SK-N-SH (cell line): ENCODE data around the gene PHAX. TPM values are rescaled to one million over a fixed set of nuclear protein-coding genes. Genes with fewer than 3 reads are reported as not detected.

Experiments
- CTCF ChIA-PET: fragments of 300-600, 350-600 bp; formaldehyde crosslinking; extraction: SDS; loops from one replicate; lab custom pipeline; 2021; lab: Yijun Ruan, JAX
- POLR2A ChIA-PET: fragments of 350-600 bp; sonication (Branson Sonifier 250); formaldehyde crosslinking; extraction: SDS; loops from one replicate; lab custom pipeline; 2020; ENCODE audit warnings: antibody characterized with exemption, inconsistent platforms; lab: Yijun Ruan, JAX
- DNase-seq: peaks from one replicate; pipeline ENCODE4 v3.0.0; 2012
- H2AFZ ChIP-seq: fragments of 200-600 bp; sonication (generic); 2 replicates; pipeline ENCODE4 v1.8.1; 2016; ENCODE audit warnings: antibody characterized with exemption, mild to moderate bottlenecking, low read depth
- H3F3A ChIP-seq: fragments of 200-600 bp; sonication (generic); replicated peaks from 2 replicates; pipeline ENCODE3; 2016; ENCODE audit warnings: antibody characterized with exemption, mild to moderate bottlenecking; ENCODE audit not compliant: insufficient read depth
- H3K27ac ChIP-seq, 2 experiments: fragments of 200-500 bp in 1 of 2; fragments of 200-600 bp in 1 of 2; sonication (Bioruptor generic) in 1 of 2; sonication (generic), shearing (Covaris generic) in 1 of 2; 2 replicates each; pipeline versions ENCODE4 v1.5.1 to v1.6.1; 2014 to 2016; ENCODE audit warnings: low read depth in 2 of 2, inconsistent platforms in 1 of 2, low read length in 1 of 2, mild to moderate bottlenecking in 1 of 2, mixed read lengths in 1 of 2
- H3K27me3 ChIP-seq: fragments of 200-600 bp; sonication (generic), shearing (Covaris generic); 2 replicates; pipeline ENCODE4 v1.6.1; 2016; ENCODE audit warnings: mixed run types; ENCODE audit not compliant: insufficient read depth
- H3K36me3 ChIP-seq, 2 experiments: fragments of 200-500 bp in 1 of 2; fragments of 200-600 bp in 1 of 2; sonication (Bioruptor generic) in 1 of 2; sonication (generic) in 1 of 2; replicated peaks in 1 of 2; 2 replicates each; pipeline versions ENCODE3 to v1.5.1; 2014 to 2016; ENCODE audit warnings: low read length in 1 of 2, mild to moderate bottlenecking in 1 of 2; ENCODE audit not compliant: insufficient read depth in 2 of 2, control insufficient read depth in 1 of 2
- H3K4me1 ChIP-seq, 2 experiments: fragments of 200-500 bp in 1 of 2; fragments of 200-600 bp in 1 of 2; sonication (Bioruptor generic) in 1 of 2; sonication (generic), shearing (Covaris generic) in 1 of 2; 2 replicates each; pipeline versions ENCODE4 v1.5.1 to v1.6.1; 2014 to 2016; ENCODE audit warnings: low read depth in 1 of 2, low read length in 1 of 2, mixed run types in 1 of 2; ENCODE audit not compliant: insufficient read depth in 2 of 2, control insufficient read depth in 1 of 2
- H3K4me2 ChIP-seq: fragments of 200-600 bp; sonication (generic), shearing (Covaris generic); 2 replicates; pipeline ENCODE4 v1.6.1; 2017; ENCODE audit warnings: mixed run types
- H3K4me3 ChIP-seq, 2 experiments: fragments of 200-500 bp in 1 of 2; fragments of 200-600 bp in 1 of 2; sonication (Bioruptor generic) in 1 of 2; sonication (generic), shearing (Covaris generic) in 1 of 2; 2 replicates each; pipeline versions ENCODE4 v1.5.1 to v1.8.1; 2014 to 2016; ENCODE audit warnings: low read depth in 2 of 2, inconsistent platforms in 1 of 2, low read length in 1 of 2, mild to moderate bottlenecking in 1 of 2, mixed read lengths in 1 of 2, moderate library complexity in 1 of 2
- H3K79me2 ChIP-seq: fragments of 200-600 bp; sonication (generic); 2 replicates; pipeline ENCODE4 v1.8.1; 2017; ENCODE audit warnings: mild to moderate bottlenecking; ENCODE audit not compliant: insufficient read depth
- H3K9ac ChIP-seq: fragments of 200-600 bp; sonication (generic); 2 replicates; pipeline ENCODE4 v1.6.1; 2017; ENCODE audit warnings: mixed run types
- H3K9me2 ChIP-seq: fragments of 200-600 bp; sonication (generic); 2 replicates; pipeline ENCODE4 v1.6.1; 2017; ENCODE audit warnings: mixed run types
- H3K9me3 ChIP-seq: fragments of 200-600 bp; sonication (generic); 2 replicates; pipeline ENCODE4 v1.6.1; 2017; ENCODE audit warnings: mixed run types, mild to moderate bottlenecking, moderate library complexity
- H4K20me1 ChIP-seq: fragments of 200-600 bp; sonication (generic); 2 replicates; pipeline ENCODE4 v1.6.1; 2017; ENCODE audit warnings: mild to moderate bottlenecking, mixed run types; ENCODE audit not compliant: insufficient read depth
- CHD2 ChIP-seq: fragments of 150-350 bp; IDR thresholded peaks from 2 replicates; pipeline ENCODE4 v1.6.1; 2018; ENCODE audit warnings: low read length; ENCODE audit not compliant: partially characterized antibody
- ELF1 ChIP-seq: IDR thresholded peaks from 2 replicates; pipeline ENCODE4 v1.4.0; 2012
- FOSL2 ChIP-seq: IDR thresholded peaks from 2 replicates; pipeline ENCODE4 v1.4.0; 2012; ENCODE audit warnings: low read depth, mild to moderate bottlenecking, moderate library complexity, borderline replicate concordance
- FOXJ3 ChIP-seq: sonication (generic); formaldehyde crosslinking; IDR thresholded peaks from 2 replicates; pipeline ENCODE4 v1.5.1; 2020; ENCODE audit warnings: mild to moderate bottlenecking, missing genetic modification reagents
- FOXM1 ChIP-seq: IDR thresholded peaks from 2 replicates; pipeline ENCODE4 v1.4.0; 2012; ENCODE audit warnings: low read depth, mild to moderate bottlenecking
- GATA2 ChIP-seq: sonication (generic); formaldehyde crosslinking; IDR thresholded peaks from 2 replicates; pipeline ENCODE4 v1.5.0; 2020; ENCODE audit warnings: mild to moderate bottlenecking, missing genetic modification reagents
- IRF3 ChIP-seq: fragments of 150-350 bp; IDR thresholded peaks from 2 replicates; pipeline ENCODE4 v1.6.1; 2016; ENCODE audit warnings: mild to moderate bottlenecking, low read depth, low read length
- MAX ChIP-seq: IDR thresholded peaks from 2 replicates; pipeline ENCODE4 v1.4.0; 2012; ENCODE audit warnings: low read depth
- NFIC ChIP-seq: IDR thresholded peaks from 2 replicates; pipeline ENCODE4 v1.4.0; 2012; ENCODE audit warnings: borderline replicate concordance
- NRF1 ChIP-seq: IDR thresholded peaks from 2 replicates; pipeline ENCODE4 v1.6.1; 2012; ENCODE audit warnings: low read depth, mild to moderate bottlenecking, low read length
- PBX3 ChIP-seq: IDR thresholded peaks from 2 replicates; pipeline ENCODE4; 2012
- REST ChIP-seq: IDR thresholded peaks from 2 replicates; pipeline ENCODE4 v1.6.1; 2012; ENCODE audit warnings: mild to moderate bottlenecking, low read depth, low read length, moderate library complexity
- RFX5 ChIP-seq: IDR thresholded peaks from 2 replicates; pipeline ENCODE4 v1.6.1; 2012; ENCODE audit warnings: mild to moderate bottlenecking, improper control_type of control experiment, low read length
- RXRA ChIP-seq: IDR thresholded peaks from 2 replicates; pipeline ENCODE4 v1.4.0; 2012; ENCODE audit warnings: low read depth, mild to moderate bottlenecking, borderline replicate concordance
- SIN3A ChIP-seq: IDR thresholded peaks from 2 replicates; pipeline ENCODE4 v1.6.1; 2012; ENCODE audit warnings: low read depth, mild to moderate bottlenecking, low read length, moderate library complexity, borderline replicate concordance
- SMC3 ChIP-seq: IDR thresholded peaks from 2 replicates; pipeline ENCODE4 v1.6.1; 2012; ENCODE audit warnings: low read depth, low read length, improper control_type of control experiment
- TAF1 ChIP-seq: IDR thresholded peaks from 2 replicates; pipeline ENCODE4 v1.6.1; 2012; ENCODE audit warnings: low read depth, mild to moderate bottlenecking, low read length, moderate library complexity, borderline replicate concordance
- TEAD4 ChIP-seq: IDR thresholded peaks from 2 replicates; pipeline ENCODE4 v1.4.0; 2012; ENCODE audit warnings: mild to moderate bottlenecking, borderline replicate concordance; ENCODE audit not compliant: insufficient read depth
- USF1 ChIP-seq: IDR thresholded peaks from 2 replicates; pipeline ENCODE4 v1.4.0; 2012; ENCODE audit warnings: low read depth, borderline replicate concordance
- YY1 ChIP-seq: IDR thresholded peaks from 2 replicates; pipeline ENCODE4 v1.4.0; 2012; ENCODE audit warnings: low read depth, mild to moderate bottlenecking
- ZBTB33 ChIP-seq: IDR thresholded peaks from 2 replicates; pipeline ENCODE4 v1.4.0; 2012; ENCODE audit warnings: low read depth, borderline replicate concordance
- WGBS: methylation state at CpG from one replicate; pipeline ENCODE4 v1.1.6; 2017; ENCODE audit warnings: low lambda C conversion rate; 5-methylcytosine and 5-hydroxymethylcytosine counted together
- polyA plus RNA-seq, 3 experiments: library from polyadenylated mRNA; depleted of rRNA; stranded (reverse); fragments of >200 nt; gene quantifications; 2 replicates each; pipeline ENCODE4 v1.2.3, GENCODE V29; 2012

PHAX gene
- polyA plus RNA-seq (2012; rRNA removed): 25.1 and 27.4 TPM in 2 replicates
- polyA plus RNA-seq (2012; cell fraction: cytosol; rRNA removed): 35.8 and 43.2 TPM in 2 replicates
- polyA plus RNA-seq (2012; cell fraction: nucleus; rRNA removed): 7.1 and 10.2 TPM in 2 replicates

- peaks cover 17 to 28% of the 10 kb centered on the region in 2 experiments for H3K36me3 ChIP-seq
- peak; percentile 94 for DNase-seq
- peak within 1 kb of the TSS; percentile 81 for H3K27ac ChIP-seq
- peaks cover 6 to 8% of the 10 kb centered on the region in 2 experiments; a peak in 2 of 4 replicates for H3K4me1 ChIP-seq
- H4K20me1 ChIP-seq: peaks cover 18% of the 10 kb centered on the region
- peak within 1 kb of the TSS; percentile 96 for H2AFZ ChIP-seq
- ChIA-PET CTCF (interaction anchor here (0.6 to 3.0 kb wide), 34 partner anchors 8 to 1024 kb away, joined by 3 to 28 read pairs (median 4); no protein-coding TSS in a partner anchor), POLR2A (no interaction called here)
- no peaks in the 10 kb centered on the region for H3K9me2 ChIP-seq
- WGBS: 6% methylated on average over 31 of the region's 79 CpGs
- no peaks in the 10 kb centered on the region for H3K9me3 ChIP-seq
- H3K79me2 ChIP-seq: peaks cover 52% of the 10 kb centered on the region
- H3K27me3 ChIP-seq: no peaks in the 10 kb centered on the region
- H3K4me2 ChIP-seq: peak within 1 kb of the TSS; percentile 94
- H3K4me3 ChIP-seq: peak within 1 kb of the TSS; percentile 81 to 82
- no peaks in the 10 kb centered on the region for H3F3A ChIP-seq
- peak within 1 kb of the TSS; percentile 99 for H3K9ac ChIP-seq
- peak; percentile 56; the same call in 1 of the 2 replicates for TF ChIP-seq MAX
- no peak for TF ChIP-seq FOXM1
- no peak for TF ChIP-seq RFX5
- no peak; the same call in none of the 2 replicates for TF ChIP-seq ELF1
- TF ChIP-seq ZBTB33: 0 out of 2 replicates have a peak, but pooled peaks have one; percentile 58
- no peak for TF ChIP-seq FOSL2
- peak; percentile 70 for TF ChIP-seq CHD2
- no peak for TF ChIP-seq REST
- TF ChIP-seq TAF1: peak; percentile 92
- no peak for TF ChIP-seq FOXJ3 (CRISPR knock-in tag)
- peak; percentile 42 for TF ChIP-seq SMC3
- TF ChIP-seq GATA2 (CRISPR knock-in tag): no peak
- TF ChIP-seq NRF1: no peak
- TF ChIP-seq TEAD4: peak; percentile 32; the same call in 1 of the 2 replicates
- peak; percentile 61; the same call in 1 of the 2 replicates for TF ChIP-seq SIN3A
- TF ChIP-seq RXRA: no peak
- no peak for TF ChIP-seq NFIC
- TF ChIP-seq YY1: peak; percentile 96
- TF ChIP-seq PBX3: no peak
- no peak for TF ChIP-seq IRF3
- TF ChIP-seq USF1: no peak
Measured at GRCh38 chr5:126600631-126601511, at the start of gene PHAX. TSS of gene PHAX (plus strand) at chr5:126600947. CDS start at chr5:126600963, 16 bp downstream.
